SU-DHL-6 (cell line): ENCODE measurements around the gene PTPRN2.

Source experiments
- EZH2phosphoT487 ChIP-seq: fragments of 200-600 bp; sonication (generic), shearing (Covaris generic); conservative IDR thresholded peaks from 2 replicates; pipeline ENCODE4 v1.6.1; 2018; ENCODE audit warnings: mild to moderate bottlenecking, antibody characterized with exemption, low read length, moderate library complexity, mixed read lengths
- TF ChIP-seq, protein P1 (sequence below): fragments of 200-600 bp; sonication (generic); IDR thresholded peaks from one replicate; pipeline ENCODE4 v1.5.1; 2017; ENCODE audit warnings: antibody characterized with exemption, mild to moderate bottlenecking, low read length, moderate library complexity; ENCODE audit not compliant: insufficient read depth, poor library complexity, severe bottlenecking

DNA sequence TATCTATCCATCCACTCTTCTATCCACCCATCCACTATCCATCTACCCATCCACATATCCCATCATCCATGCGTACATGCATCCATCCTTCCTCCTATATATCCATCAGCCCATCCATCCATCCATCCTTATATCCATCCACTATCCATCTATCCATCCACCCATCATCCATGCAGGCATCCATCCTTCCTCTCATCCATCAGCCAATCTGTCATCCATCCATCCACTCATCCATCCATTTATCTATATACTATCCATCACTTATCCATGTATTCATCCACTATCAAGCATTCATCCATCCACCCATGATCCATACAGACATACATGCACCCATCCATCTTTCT is 765.0 kb downstream of the PTPRN2 start:
- TF ChIP-seq, protein P1, sequence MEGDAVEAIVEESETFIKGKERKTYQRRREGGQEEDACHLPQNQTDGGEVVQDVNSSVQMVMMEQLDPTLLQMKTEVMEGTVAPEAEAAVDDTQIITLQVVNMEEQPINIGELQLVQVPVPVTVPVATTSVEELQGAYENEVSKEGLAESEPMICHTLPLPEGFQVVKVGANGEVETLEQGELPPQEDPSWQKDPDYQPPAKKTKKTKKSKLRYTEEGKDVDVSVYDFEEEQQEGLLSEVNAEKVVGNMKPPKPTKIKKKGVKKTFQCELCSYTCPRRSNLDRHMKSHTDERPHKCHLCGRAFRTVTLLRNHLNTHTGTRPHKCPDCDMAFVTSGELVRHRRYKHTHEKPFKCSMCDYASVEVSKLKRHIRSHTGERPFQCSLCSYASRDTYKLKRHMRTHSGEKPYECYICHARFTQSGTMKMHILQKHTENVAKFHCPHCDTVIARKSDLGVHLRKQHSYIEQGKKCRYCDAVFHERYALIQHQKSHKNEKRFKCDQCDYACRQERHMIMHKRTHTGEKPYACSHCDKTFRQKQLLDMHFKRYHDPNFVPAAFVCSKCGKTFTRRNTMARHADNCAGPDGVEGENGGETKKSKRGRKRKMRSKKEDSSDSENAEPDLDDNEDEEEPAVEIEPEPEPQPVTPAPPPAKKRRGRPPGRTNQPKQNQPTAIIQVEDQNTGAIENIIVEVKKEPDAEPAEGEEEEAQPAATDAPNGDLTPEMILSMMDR = no peak
- no peak for TF ChIP-seq EZH2phosphoT487
